Occipital lobe (tissue), 2 donors: ENCODE results near the gene FOXN3. TPM values are rescaled to one million over a fixed set of nuclear protein-coding genes. Genes with fewer than 3 reads are reported as not detected.
"Not testable (repeated sequence)": the region's sequence is repeated elsewhere in the genome, so short reads cannot be mapped to it uniquely, and the experiment has no call there.

Experiments used
- DNase-seq: peaks from one replicate; lab custom pipeline; 2025; lab: John Stamatoyannopoulos, UW
- total RNA-seq: library from RNA; depleted of rRNA; stranded (reverse); fragments of >200 nt; gene quantifications from one replicate; pipeline ENCODE4 v1.2.3, GENCODE V29; 2014

FOXN3 gene
- total RNA-seq, 1 donor from 2014 or later = 36.8 TPM

DNA sequence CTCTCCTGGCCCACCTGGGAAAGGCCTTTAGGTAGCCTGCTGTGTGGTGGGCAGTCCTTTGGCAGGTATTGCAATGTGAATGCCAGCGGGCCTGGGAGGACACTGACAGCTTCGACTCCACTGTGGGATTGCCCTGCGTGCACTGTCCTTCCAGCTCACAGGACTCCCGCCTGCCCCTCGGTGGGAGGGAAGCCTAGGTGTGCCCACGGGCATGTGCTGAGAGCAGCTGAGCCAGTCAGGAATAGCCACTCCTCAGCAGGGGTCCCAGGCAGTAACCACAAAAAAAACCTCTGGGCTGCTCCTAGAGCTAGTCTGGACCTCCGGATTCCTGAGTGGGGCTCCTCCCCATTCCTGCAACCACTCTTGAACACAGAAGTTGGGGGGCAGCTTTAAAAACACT lies 278.2 kb downstream of the FOXN3 start:
- DNase-seq = no peak

DNA sequence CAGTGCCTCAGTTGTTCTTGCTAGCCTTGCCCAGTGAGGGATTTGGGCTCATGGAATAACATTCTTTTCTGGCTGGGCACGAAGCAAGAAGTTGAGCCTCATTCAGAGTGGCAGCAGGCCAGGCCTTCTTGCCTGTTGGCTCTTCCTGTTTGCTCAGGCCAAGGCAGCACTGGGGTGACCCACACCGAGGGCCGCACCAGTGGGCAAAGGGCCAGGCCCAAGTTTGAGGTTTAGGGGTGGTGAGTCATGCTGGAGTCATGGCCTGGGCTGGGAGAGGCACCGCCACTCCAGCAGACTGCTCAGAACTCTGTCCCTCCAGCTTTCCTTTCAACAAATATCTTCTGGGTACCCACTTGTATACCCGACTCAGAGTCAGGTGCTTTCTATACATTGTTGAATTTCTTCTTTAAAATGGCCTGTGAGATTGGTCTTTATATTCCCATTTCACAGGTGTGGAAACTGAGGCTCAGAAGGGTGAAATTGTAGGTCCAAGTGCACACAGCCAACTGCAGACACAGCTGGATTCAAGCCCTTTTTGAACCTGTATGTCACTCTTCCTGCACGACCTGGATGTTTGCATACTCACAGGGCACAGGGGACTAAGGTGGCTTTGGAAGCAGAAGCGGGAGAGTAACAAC lies 279.4 kb downstream of the FOXN3 start:
- DNase-seq = peak; percentile 4

DNA sequence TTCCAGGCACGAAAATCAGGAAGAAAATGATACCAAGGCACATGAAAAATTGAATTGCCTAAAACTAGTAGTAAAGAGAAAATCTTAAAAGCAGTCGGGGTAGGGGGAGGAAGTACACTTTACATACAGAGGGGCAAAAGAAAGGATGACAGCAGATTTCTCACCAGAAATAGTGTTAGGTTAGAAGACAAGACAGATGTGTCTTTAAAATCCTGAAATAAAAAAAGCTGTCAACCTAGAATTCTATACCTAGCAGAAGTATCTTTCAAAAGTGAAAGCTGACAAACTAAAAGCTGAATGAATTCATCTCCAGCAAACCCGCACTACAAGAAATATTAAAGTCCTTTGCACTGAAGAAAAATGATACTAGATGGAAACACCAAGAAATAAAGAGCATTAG lies 280.4 kb downstream of the FOXN3 start:
- DNase-seq = no peak

DNA sequence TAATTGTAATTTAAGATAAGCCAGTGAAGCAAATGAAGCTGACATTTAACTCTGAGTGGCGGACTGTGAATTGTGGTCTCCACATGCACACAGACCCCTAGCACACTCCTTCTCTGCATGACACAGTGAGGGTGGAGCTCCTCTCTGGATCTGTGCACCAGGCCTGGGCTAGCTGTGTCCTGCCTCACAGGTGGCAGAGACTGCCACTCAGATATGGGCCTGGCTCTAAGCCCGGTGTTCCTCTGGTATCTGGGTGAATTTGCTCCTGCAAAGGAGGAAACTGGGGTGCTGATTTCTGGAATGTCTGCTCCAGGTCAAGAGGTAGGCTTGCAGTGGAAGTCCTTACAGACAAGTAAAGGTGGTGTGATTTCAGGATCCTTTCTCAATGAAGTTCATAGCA lies 282.4 kb downstream of the FOXN3 start:
- DNase-seq = no peak

DNA sequence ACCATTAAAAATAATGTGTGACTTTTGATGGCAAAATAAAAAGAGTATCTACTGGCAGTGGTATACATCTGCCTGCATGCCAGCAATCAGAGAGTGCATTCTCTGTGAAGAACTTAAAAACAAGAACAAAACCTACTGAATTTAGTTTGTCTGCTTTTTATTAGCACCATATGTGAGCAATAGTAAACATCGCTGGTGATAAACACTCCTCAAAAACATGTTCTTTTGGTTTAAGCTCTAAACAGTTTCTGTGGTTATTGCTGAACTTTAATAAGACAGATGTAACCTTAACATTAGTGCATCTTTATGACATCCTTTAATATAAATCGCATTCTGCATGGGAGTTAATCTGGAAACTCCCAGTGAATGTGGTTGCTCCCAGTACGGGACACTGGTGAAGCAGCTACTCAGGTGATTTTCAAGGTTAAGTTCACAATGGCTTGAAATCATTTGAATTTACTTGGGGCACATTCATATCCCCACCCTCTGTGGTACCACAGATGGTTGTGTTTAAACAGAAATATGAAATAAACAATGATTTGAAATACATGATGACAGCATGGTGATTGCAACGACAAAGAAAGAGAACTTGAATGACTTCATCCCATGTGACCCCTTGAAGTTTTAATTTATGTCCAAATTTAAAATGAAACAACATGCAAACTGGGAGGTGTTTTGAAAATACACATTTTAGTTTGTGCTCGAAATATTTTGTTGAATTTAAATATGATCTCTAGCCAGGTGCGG lies 285.9 kb downstream of the FOXN3 start:
- no peak for DNase-seq

DNA sequence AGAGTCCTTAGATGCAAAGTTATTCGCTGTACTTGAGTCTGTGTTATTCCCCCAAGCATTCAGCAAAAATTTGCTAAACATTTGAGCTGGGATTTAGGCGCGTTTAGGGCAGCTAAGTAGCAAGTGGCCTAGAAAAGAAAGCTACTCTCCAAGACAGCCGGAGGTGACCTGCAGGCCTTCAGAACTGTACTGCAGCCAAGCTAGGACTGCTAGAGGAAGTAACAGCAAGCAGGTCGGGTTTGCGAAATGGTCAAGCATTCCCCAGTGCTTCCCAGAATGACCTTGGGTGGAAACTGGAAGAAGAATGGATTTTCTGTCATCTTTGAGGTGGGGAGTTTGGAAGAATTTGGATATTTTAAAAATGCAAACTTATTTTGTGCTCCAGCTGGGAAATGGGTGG lies 287.5 kb downstream of the FOXN3 start:
- no peak for DNase-seq

DNA sequence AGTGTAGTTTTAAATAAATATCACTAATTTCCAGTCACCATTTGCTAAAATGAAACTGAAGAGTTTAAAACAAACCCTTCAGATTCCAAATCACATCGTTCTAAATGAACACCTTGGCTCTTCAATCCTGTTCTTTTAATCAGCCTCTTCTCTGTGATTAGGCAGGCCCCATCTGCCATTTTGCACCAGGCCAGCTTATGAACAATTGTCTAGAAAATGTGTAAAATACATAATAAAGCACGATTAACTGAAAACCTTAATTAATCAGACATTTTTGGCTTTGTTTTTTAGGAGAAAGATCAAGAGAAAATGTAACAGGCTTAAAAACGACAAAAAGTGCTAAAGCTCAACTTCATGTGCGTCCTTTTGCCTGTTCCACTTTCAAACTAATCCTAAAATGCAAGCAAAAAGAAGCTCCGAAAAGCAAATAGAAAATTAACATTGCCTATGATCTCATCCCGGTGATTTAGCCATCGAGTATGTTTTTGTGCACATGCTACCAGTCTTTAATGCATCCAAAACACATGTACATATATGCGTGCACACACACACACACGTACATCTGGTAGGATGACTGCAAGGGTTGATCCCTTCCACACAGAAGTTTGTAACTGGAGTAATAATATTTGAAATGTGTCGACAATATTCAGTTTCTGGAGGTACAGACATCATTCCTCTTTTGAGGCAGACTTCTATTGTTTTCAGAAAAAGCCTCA lies 288.6 kb downstream of the FOXN3 start:
- DNase-seq = no peak

DNA sequence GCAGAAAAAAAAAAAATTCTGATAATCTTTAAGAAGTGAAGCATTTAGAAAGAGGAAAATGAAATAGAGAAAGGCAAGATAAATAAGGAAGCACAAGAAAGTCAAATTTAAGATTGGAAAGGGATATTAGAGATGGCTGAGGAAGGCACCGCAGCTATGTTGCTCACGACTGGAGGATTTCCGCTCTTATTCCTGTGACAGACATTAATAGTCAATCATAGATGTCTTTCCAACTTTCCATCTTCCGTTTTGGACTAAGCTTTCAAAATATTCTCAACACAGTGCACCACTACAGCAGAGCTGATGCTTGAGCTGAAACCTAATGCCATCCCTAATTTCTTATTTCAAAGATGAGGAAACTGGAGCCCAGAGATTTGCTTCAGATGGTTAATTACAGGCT lies 290.6 kb downstream of the FOXN3 start:
- DNase-seq = no peak

DNA sequence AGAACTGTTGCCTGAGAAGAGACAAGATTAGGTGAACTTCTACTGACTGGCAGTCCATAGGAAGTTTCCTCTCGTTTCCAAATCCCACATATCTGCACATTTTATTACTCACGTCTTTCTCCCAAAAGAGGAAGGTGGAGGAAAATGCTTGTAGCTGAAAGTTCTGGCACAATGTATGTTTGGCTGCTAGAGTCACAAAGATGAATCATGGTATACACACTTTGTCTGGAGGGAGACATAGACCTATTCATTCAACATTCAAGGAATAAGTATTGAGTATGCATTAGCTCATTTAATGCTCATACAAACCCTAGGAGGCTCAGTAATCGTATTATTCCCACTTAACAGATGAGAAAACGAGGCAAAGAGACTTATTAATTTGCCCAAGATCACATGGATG lies 291.8 kb downstream of the FOXN3 start:
- DNase-seq = no peak

DNA sequence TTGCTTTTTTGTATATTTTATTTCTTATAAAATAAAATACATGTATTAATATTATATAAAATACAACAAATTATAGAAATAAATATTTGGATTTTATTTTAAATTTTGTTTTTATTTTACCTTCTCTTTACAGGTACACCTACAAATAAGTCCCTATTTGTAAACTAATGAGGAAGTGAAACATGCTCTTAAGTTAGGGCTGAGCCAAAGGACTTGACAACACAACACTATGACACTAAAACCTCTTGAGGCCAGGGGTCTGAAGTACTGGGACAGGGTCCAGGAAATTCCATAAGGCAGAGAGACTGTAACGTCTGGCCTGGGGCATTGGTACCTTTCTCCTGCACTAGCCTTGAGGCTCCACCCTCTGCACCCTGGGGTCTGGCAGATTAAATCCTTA lies 293.2 kb downstream of the FOXN3 start:
- no peak for DNase-seq

DNA sequence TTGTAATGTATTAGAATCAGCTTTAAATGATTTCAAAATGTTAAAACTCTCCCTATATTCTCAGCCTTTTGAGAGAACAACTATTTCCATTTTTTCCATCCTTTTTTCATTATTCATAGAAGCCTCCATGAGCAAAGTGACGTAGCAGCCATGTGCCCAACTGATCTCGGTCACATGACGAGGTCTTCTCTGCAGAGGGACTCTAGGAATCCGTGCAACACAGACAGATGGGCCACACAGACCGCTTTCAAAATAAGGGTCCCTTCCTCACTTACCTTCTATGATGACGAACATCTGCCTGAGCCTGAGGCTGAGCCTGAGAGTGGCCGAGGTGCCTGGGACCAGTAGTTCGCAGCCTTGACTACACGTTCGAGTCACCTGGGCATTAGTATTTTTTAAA lies 293.8 kb downstream of the FOXN3 start:
- no peak for DNase-seq

DNA sequence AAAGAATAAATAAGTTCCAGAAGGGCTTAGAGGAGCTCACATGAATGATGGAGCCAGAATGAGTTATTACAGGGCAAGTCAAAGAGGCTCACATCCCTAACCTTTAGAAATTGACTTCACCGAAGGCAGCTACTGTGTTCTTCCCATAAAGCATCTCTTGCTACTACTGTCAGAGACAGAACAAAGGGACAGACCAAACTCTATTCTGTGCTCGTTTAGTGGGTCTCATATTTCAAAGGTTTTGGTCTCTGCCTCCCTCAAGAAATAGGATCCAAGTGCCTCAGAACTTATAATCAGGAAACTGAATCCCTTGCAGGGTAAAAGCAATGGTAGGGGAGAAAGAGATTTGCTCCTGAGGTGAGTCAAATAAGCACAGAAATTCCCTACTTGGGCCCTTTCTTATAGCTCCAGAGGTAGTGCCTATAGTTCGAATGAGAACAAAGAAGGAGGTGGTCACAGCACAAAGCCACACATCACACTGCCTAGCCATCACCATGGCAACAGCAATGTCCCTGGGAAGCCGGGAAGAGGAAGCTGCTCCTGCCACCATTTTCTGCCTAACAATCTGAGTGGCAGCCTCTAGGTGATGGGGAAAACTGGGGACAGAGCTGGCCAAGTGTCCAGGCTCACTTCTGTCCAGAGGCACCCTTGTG lies 294.9 kb downstream of the FOXN3 start:
- peak; percentile 5 for DNase-seq

DNA sequence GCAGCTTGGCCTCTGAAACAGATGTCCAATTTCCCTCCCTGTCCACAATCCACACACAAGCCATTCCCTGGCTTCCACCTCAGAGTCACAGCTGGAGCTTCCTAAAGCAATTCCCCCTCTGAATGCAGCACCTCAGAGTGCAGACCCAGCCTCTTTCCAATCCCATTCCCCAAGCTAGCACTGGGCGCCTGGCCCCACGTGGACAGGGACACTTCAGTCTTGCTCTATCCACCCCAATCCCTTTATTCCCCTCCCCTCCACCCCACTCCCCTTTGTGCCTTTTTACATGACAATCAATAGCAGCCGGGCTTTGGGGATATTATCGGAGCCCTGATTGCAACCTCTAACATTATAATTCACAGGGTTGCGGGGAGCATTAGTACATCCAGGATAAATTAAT lies 300.0 kb downstream of the FOXN3 start:
- no peak for DNase-seq

DNA sequence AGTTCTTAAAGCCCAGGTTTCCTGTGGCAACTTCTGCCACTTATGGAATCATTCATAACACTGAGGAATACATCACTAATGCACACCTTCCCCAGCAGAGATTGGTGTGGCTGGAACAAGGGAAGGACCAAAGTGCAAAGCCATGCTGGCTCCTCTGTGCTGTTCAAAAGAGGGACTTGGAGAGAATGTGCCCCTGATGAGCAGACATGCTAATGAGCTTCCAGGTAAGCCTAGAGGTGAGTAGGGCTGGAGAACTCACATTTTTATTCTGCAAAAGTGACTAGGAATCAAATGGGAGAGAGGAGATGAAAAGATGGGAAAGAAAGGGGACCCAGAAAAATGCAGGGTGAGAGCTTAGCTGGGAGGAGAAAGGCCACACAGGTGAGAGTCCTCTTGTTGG lies 302.9 kb downstream of the FOXN3 start:
- no peak for DNase-seq

DNA sequence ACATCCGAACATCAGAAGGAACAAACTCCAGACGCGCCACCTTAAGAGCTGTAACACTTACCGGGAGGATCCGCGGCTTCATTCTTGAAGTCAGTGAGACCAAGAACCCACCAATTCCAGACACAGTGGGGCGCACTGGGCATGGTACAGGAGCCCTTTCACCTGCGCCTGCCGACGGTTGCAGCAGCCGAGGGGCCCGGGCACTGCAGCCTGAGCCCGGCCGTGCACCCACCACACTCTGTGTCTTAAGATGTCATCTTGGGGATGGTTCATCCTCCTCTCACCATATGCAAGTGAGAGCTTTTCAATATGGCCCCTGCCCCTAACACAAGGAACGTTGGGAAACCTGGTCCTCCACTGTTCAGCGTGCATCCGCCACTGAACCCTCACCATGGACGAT lies 304.3 kb downstream of the FOXN3 start:
- DNase-seq = no peak

DNA sequence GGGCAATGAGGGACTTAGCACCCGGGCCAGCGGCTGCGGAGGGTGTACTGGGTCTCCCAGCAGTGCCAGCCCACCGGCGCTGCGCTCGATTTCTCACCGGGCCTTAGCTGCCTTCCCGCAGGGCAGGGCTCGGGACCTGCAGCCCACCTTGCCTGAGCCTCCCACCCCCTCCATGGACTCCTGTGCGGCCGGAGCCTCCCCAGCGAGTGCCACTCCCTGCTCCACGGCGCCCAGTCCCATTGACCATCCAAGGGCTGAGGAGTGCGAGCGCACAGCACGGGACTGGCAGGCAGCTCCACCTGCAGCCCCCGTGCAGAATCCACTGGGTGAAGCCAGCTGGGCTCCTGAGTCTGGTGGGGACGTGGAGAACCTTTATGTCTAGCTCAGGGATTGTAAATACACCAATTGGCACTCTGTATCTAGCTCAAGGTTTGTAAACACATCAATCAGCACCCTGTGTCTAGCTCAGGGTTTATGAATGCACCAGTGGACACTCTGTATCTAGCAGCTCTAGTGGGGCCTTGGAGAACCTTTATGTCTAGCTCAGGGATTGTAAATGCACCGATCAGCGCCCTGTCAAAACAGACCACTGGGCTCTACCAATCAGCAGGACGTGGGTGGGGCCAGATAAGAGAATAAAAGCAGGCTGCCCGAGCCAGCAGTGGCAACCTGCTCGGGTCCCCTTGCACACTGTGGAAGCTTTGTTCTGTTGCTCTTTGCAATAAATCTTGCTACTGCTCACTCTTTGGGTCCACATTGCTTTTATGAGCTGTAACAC lies 305.1 kb downstream of the FOXN3 start:
- not testable (repeated sequence) for DNase-seq

DNA sequence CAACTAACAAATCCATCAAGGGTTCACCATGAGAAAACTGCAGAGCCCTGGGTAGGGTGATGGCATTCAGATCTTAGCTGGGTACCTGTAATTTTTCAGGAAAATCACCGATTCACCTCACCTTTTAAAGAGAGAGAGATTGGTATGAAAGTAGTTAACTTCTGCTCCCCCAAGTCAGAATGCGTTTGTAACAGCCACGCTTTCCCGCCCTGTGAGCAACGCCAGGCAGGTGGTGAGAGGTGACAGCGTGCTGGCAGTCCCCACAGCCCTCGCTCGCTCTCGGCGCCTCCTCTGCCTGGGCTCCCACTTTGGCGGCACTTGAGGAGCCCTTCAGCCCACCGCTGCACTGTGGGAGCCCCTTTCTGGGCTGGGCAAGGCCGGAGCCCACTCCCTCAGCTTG lies 305.8 kb downstream of the FOXN3 start:
- DNase-seq = not testable (repeated sequence)

DNA sequence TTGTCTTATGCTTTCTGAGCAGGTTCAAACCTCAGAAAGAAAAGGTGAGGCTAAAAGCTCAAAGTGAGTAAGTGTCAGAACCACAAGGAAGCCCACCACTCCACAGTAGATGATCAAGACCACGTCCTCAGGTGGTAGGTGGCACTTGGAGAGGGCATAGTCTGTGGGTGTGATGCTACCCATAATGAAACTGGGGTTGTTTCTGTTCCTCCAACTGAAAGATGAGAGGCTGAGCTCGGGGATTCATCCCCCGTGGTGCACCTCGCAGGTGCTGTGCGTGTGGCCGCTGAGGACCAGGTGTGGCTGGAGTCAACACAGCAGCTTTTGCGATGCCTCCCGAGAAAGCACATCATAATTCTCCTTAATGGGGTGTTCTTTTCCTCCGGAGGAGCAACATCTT lies 306.9 kb downstream of the FOXN3 start:
- no peak for DNase-seq

DNA sequence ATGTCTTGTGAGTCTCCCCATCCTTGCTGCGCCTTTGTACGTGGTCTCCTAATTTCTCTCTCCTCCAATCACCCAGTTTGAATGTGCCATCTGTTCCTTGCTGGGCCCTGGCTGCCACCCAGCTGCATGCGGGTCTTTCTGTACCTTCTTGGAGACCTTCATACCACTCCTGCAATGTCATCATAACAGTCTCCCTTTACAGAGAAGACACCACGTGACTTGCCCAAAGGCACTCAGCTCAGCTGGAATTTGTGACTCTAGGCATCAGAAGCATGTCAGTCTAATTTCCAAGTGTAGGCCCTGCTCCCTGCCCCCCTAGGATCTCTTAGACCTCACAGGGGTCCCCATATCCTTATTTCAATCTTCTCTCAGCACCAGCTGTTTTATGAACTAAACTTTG lies 308.4 kb downstream of the FOXN3 start:
- no peak for DNase-seq

DNA sequence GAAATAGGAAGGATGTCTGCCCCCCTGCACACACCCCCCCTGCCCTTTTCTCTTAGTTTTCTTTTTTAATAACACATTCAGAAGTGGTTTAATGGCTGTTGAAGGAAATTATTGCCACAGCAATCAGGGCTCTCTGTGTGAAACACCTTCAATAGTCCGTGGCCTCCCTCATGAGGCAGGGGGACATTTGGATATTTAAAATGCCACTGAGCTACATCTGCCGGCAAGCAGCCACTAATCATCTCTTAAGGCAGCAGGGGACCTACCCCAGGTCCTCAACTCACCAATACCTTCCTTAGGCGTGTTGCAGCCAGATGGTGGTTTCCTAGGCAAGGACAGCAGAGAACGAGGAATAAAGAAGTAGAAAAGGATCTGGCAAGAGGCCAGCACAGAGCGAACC lies 309.4 kb downstream of the FOXN3 start:
- no peak for DNase-seq
